Measurements from ENCODE around the gene ARHGAP22.

Gene ARHGAP22

GRCh38 chr10:48453451-48454301, 151.2 kb downstream of the ARHGAP22 start:
- no peaks in the 10 kb centered on the region for H3K27me3 ChIP-seq (ENCODE audit: control insufficient read depth in 2 of 2, insufficient read depth in 2 of 2, low read length in 2 of 2)
- no peaks in the 10 kb centered on the region for H3K36me3 ChIP-seq (ENCODE audit: control insufficient read depth in 2 of 2, insufficient read depth in 2 of 2, low read length in 2 of 2)
- H3K27ac ChIP-seq (ENCODE audit: low read depth in 2 of 2, low read length in 2 of 2): no peak overlapping the region
- no peak overlapping the region for H3K9ac ChIP-seq (ENCODE audit: low read depth in 1 of 2, low read length in 2 of 2)
- no peaks in the 10 kb centered on the region for H3K4me1 ChIP-seq (ENCODE audit: control insufficient read depth in 2 of 2, insufficient read depth in 2 of 2, low read length in 2 of 2)
- H3K9me3 ChIP-seq (ENCODE audit: control insufficient read depth in 2 of 2, low read length in 2 of 2): no peaks in the 10 kb centered on the region
- H3K4me3 ChIP-seq (ENCODE audit: low read length in 2 of 2): no peak overlapping the region

- H3K9ac ChIP-seq (ENCODE audit: low read depth in 1 of 2, low read length in 2 of 2): no peak overlapping the region
- H3K9me3 ChIP-seq (ENCODE audit: control insufficient read depth in 2 of 2, low read length in 2 of 2): no peaks in the 10 kb centered on the region
These were observed 151.9 kb downstream of the ARHGAP22 start for GRCh38 chr10:48452879-48453412.

GRCh38 chr10:48451969-48452878, 152.6 kb downstream of the ARHGAP22 start:
- Histone ChIP-seq H3K4me3 (ENCODE audit: low read length in 2 of 2) (no peak overlapping the region), H3K4me1 (ENCODE audit: control insufficient read depth in 2 of 2, insufficient read depth in 2 of 2, low read length in 2 of 2) (no peaks in the 10 kb centered on the region), H3K27me3 (ENCODE audit: control insufficient read depth in 2 of 2, insufficient read depth in 2 of 2, low read length in 2 of 2) (no peaks in the 10 kb centered on the region), H3K9me3 (ENCODE audit: control insufficient read depth in 2 of 2, low read length in 2 of 2) (no peaks in the 10 kb centered on the region), H3K36me3 (ENCODE audit: control insufficient read depth in 2 of 2, insufficient read depth in 2 of 2, low read length in 2 of 2) (no peaks in the 10 kb centered on the region), H3K27ac (ENCODE audit: low read depth in 2 of 2, low read length in 2 of 2) (no peak overlapping the region), H3K9ac (ENCODE audit: low read depth in 1 of 2, low read length in 2 of 2) (no peak overlapping the region)

More at GRCh38 chr10:48452879-48453412, 151.9 kb downstream of the ARHGAP22 start:
- Histone ChIP-seq H3K27ac (ENCODE audit: low read depth in 2 of 2, low read length in 2 of 2) (no peak overlapping the region), H3K4me1 (ENCODE audit: control insufficient read depth in 2 of 2, insufficient read depth in 2 of 2, low read length in 2 of 2) (no peaks in the 10 kb centered on the region), H3K36me3 (ENCODE audit: control insufficient read depth in 2 of 2, insufficient read depth in 2 of 2, low read length in 2 of 2) (no peaks in the 10 kb centered on the region), H3K4me3 (ENCODE audit: low read length in 2 of 2) (no peak overlapping the region), H3K27me3 (ENCODE audit: control insufficient read depth in 2 of 2, insufficient read depth in 2 of 2, low read length in 2 of 2) (no peaks in the 10 kb centered on the region)

GRCh38 chr10:48450741-48451466, 154.0 kb downstream of the ARHGAP22 start:
- H3K27me3 ChIP-seq (ENCODE audit: control insufficient read depth in 2 of 2, insufficient read depth in 2 of 2, low read length in 2 of 2): no peaks in the 10 kb centered on the region
- no peak overlapping the region for H3K9ac ChIP-seq (ENCODE audit: low read depth in 1 of 2, low read length in 2 of 2)
- H3K9me3 ChIP-seq (ENCODE audit: control insufficient read depth in 2 of 2, low read length in 2 of 2): no peaks in the 10 kb centered on the region
- H3K4me3 ChIP-seq (ENCODE audit: low read length in 2 of 2): no peak overlapping the region
- H3K36me3 ChIP-seq (ENCODE audit: control insufficient read depth in 2 of 2, insufficient read depth in 2 of 2, low read length in 2 of 2): no peaks in the 10 kb centered on the region
- no peak overlapping the region for H3K27ac ChIP-seq (ENCODE audit: low read depth in 2 of 2, low read length in 2 of 2)
- H3K4me1 ChIP-seq (ENCODE audit: control insufficient read depth in 2 of 2, insufficient read depth in 2 of 2, low read length in 2 of 2): no peaks in the 10 kb centered on the region

- Histone ChIP-seq H3K4me3 (ENCODE audit: low read length in 2 of 2) (no peak overlapping the region), H3K27ac (ENCODE audit: low read depth in 2 of 2, low read length in 2 of 2) (no peak overlapping the region), H3K9ac (ENCODE audit: low read depth in 1 of 2, low read length in 2 of 2) (no peak overlapping the region), H3K4me1 (ENCODE audit: control insufficient read depth in 2 of 2, insufficient read depth in 2 of 2, low read length in 2 of 2) (no peaks in the 10 kb centered on the region), H3K36me3 (ENCODE audit: control insufficient read depth in 2 of 2, insufficient read depth in 2 of 2, low read length in 2 of 2) (no peaks in the 10 kb centered on the region), H3K27me3 (ENCODE audit: control insufficient read depth in 2 of 2, insufficient read depth in 2 of 2, low read length in 2 of 2) (no peaks in the 10 kb centered on the region), H3K9me3 (ENCODE audit: control insufficient read depth in 2 of 2, low read length in 2 of 2) (no peaks in the 10 kb centered on the region)
These were observed 154.6 kb downstream of the ARHGAP22 start for GRCh38 chr10:48450233-48450740.

- Histone ChIP-seq H3K9me3 (ENCODE audit: control insufficient read depth in 2 of 2, low read length in 2 of 2) (no peaks in the 10 kb centered on the region), H3K9ac (ENCODE audit: low read depth in 1 of 2, low read length in 2 of 2) (no peak overlapping the region), H3K27me3 (ENCODE audit: control insufficient read depth in 2 of 2, insufficient read depth in 2 of 2, low read length in 2 of 2) (no peaks in the 10 kb centered on the region), H3K36me3 (ENCODE audit: control insufficient read depth in 2 of 2, insufficient read depth in 2 of 2, low read length in 2 of 2) (no peaks in the 10 kb centered on the region), H3K27ac (ENCODE audit: low read depth in 2 of 2, low read length in 2 of 2) (no peak overlapping the region), H3K4me1 (ENCODE audit: control insufficient read depth in 2 of 2, insufficient read depth in 2 of 2, low read length in 2 of 2) (no peaks in the 10 kb centered on the region), H3K4me3 (ENCODE audit: low read length in 2 of 2) (no peak overlapping the region)
These were observed 155.2 kb downstream of the ARHGAP22 start for GRCh38 chr10:48449501-48450232.

GRCh38 chr10:48448796-48449195, 156.1 kb downstream of the ARHGAP22 start:
- no peaks in the 10 kb centered on the region for H3K36me3 ChIP-seq (ENCODE audit: control insufficient read depth in 2 of 2, insufficient read depth in 2 of 2, low read length in 2 of 2)
- H3K4me1 ChIP-seq (ENCODE audit: control insufficient read depth in 2 of 2, insufficient read depth in 2 of 2, low read length in 2 of 2): no peaks in the 10 kb centered on the region
- no peaks in the 10 kb centered on the region for H3K27me3 ChIP-seq (ENCODE audit: control insufficient read depth in 2 of 2, insufficient read depth in 2 of 2, low read length in 2 of 2)
- no peaks in the 10 kb centered on the region for H3K9me3 ChIP-seq (ENCODE audit: control insufficient read depth in 2 of 2, low read length in 2 of 2)
- H3K27ac ChIP-seq (ENCODE audit: low read depth in 2 of 2, low read length in 2 of 2): no peak overlapping the region
- H3K9ac ChIP-seq (ENCODE audit: low read depth in 1 of 2, low read length in 2 of 2): no peak overlapping the region
- no peak overlapping the region for H3K4me3 ChIP-seq (ENCODE audit: low read length in 2 of 2)

GRCh38 chr10:48447356-48448215, 157.3 kb downstream of the ARHGAP22 start:
- Histone ChIP-seq H3K9ac (ENCODE audit: low read depth in 1 of 2, low read length in 2 of 2) (no peak overlapping the region), H3K4me1 (ENCODE audit: control insufficient read depth in 2 of 2, insufficient read depth in 2 of 2, low read length in 2 of 2) (no peaks in the 10 kb centered on the region), H3K27ac (ENCODE audit: low read depth in 2 of 2, low read length in 2 of 2) (no peak overlapping the region), H3K36me3 (ENCODE audit: control insufficient read depth in 2 of 2, insufficient read depth in 2 of 2, low read length in 2 of 2) (no peaks in the 10 kb centered on the region), H3K4me3 (ENCODE audit: low read length in 2 of 2) (no peak overlapping the region), H3K9me3 (ENCODE audit: control insufficient read depth in 2 of 2, low read length in 2 of 2) (no peaks in the 10 kb centered on the region), H3K27me3 (ENCODE audit: control insufficient read depth in 2 of 2, insufficient read depth in 2 of 2, low read length in 2 of 2) (no peaks in the 10 kb centered on the region)
